Vagina (tissue), 2 donors: Measurements from ENCODE around the gene PPM1E. TPM values are rescaled to one million over a fixed set of nuclear protein-coding genes. Genes with fewer than 3 reads are reported as not detected.

Experiments
- DNase-seq, 2 donors: peaks; one replicate each; pipeline ENCODE4 v3.0.0-alpha.2; 2017; ENCODE audit errors: extremely low spot score in 2 of 2
- H3K27ac ChIP-seq: fragments of 200-600 bp; sonication (generic); one replicate; pipeline ENCODE4 v1.5.1; 2019
- H3K27me3 ChIP-seq: fragments of 200-600 bp; sonication (generic); one replicate; pipeline ENCODE4 v1.5.1; 2019
- H3K36me3 ChIP-seq, 2 donors: fragments of 200-600 bp; sonication (generic); one replicate each; pipeline ENCODE4 v1.5.1; 2017 to 2019
- H3K4me1 ChIP-seq: fragments of 200-600 bp; sonication (generic); one replicate; pipeline ENCODE4 v1.5.1; 2019
- H3K4me3 ChIP-seq, 2 donors: fragments of 200-600 bp; sonication (generic); 1 replicate in 1 of 2; 2 replicates in 1 of 2; pipeline ENCODE4 v1.5.1; 2016 to 2019
- H3K9me3 ChIP-seq: fragments of 200-600 bp; sonication (generic); one replicate; pipeline ENCODE4 v1.5.1; 2019
- CTCF ChIP-seq, 3 experiments: fragments of 450-650 bp in 2 of 3; fragments of 200-600 bp in 1 of 3; sonication (generic) in 1 of 3; IDR thresholded peaks; one replicate each; pipeline ENCODE4 v1.5.1; 2017 to 2019; ENCODE audit warnings: antibody characterized with exemption in 3 of 3, mild to moderate bottlenecking in 2 of 3, moderate library complexity in 2 of 3
- POLR2A ChIP-seq, 2 donors: fragments of 450-650 bp; IDR thresholded peaks; one replicate each; pipeline ENCODE4 v1.6.1; 2017; ENCODE audit warnings: antibody characterized with exemption in 2 of 2, mild to moderate bottlenecking in 2 of 2, moderate library complexity in 2 of 2
- POLR2AphosphoS5 ChIP-seq, 2 donors: sonication (generic); formaldehyde crosslinking; IDR thresholded peaks; one replicate each; pipeline ENCODE4 v1.9.0; 2017; ENCODE audit warnings: antibody characterized with exemption in 2 of 2, mild to moderate bottlenecking in 2 of 2, low read depth in 1 of 2; ENCODE audit not compliant: insufficient read depth in 1 of 2
- intact Hi-C: fragments of 100-400 bp; cut with DNase I; formaldehyde crosslinking; loops from one replicate; pipeline ENCODE4 v1.15.1; 2023
- total RNA-seq: library from RNA; depleted of rRNA; stranded (reverse); fragments of >200 nt; gene quantifications from one replicate; pipeline ENCODE4 v1.2.3, GENCODE V29; 2016

The PPM1E gene
- total RNA-seq, 1 donor from 2014 or later, result 0.25 TPM

DNA sequence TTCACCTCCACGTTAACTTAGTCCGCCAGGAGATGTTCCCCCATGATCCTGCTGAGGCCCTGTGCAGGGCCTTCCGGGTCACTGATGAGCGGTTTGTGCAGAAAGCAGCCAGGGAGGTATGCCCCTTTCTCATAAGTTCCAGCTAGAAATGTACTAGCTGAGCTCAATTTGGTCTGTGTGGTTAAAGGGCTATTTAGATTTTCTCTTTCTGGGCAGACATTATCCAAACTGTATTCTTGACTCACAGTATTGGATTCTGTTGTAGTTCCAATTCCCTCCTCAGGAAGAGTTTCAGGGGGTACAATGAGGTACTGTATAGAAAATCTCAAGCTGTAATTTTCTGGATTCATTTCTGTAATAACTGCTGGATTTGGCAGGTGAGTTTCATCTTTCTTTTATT lies 214.0 kb downstream of the PPM1E start:
- DNase-seq, result no peak
- no peak for TF ChIP-seq CTCF (IDR thresholded peaks at IDR 0.05)
- no peak for TF ChIP-seq POLR2AphosphoS5 (IDR thresholded peaks at IDR 0.05; ENCODE audit: insufficient read depth in 1 of 2, low read depth in 1 of 2)
- no peak for TF ChIP-seq POLR2A (IDR thresholded peaks at IDR 0.05)
- intact Hi-C loops, result no loop called here
- Histone ChIP-seq H3K4me1 (no peaks in the 10 kb centered on the region), H3K36me3 (no peaks in the 10 kb centered on the region), H3K27me3 (no peaks in the 10 kb centered on the region), H3K9me3 (no peaks in the 10 kb centered on the region), H3K27ac (no peak overlapping the region), H3K4me3 (no peak overlapping the region)

DNA sequence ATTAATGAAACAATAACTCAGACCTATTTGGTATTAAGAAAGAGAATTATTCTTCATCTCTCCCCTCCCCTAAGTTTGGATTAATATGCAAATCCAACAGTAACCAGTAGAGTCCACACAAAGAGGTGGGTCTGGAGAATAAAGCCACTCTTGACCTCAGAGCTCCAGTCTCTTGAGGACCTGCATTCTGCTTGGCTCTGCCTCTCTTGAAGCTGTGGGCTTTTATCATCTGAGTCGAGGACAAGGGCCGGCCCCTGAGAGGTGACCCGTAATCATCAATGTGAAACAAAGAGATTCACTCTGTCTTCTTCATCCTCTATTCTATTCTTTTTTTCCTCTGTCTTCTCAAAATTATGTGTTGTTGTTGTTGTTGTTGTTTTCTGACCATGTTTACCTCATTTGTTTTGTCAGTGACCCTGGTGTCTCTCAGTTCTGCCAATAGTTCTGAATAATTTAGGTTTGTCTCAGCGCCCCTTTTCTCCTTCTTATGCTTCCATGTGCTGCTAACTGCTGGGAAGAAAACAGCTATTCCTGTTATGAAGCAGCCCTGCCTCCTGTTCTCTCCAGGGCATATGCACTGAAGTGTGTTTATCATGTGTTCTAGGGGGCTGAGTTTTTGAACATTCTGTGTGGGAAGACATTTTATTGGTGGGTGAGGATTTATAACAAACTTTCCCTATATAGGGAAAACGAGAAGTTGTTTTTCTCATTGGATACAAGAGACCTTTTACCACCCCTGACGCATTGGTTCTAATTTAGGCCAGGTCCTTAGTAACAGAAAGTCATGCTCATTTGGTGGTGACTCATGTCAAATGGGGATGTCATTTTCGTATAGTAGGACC lies 215.2 kb downstream of the PPM1E start:
- Histone ChIP-seq H3K27me3 (no peaks in the 10 kb centered on the region), H3K27ac (no peak overlapping the region), H3K4me3 (no peak overlapping the region), H3K4me1 (no peaks in the 10 kb centered on the region), H3K9me3 (no peaks in the 10 kb centered on the region), H3K36me3 (no peaks in the 10 kb centered on the region)
- TF ChIP-seq POLR2AphosphoS5 (IDR thresholded peaks at IDR 0.05; ENCODE audit: insufficient read depth in 1 of 2, low read depth in 1 of 2) (no peak), CTCF (IDR thresholded peaks at IDR 0.05) (no peak), POLR2A (IDR thresholded peaks at IDR 0.05) (no peak)
- intact Hi-C loops, result no loop called here
- no peak for DNase-seq

- no peaks in the 10 kb centered on the region for H3K9me3 ChIP-seq
- no peaks in the 10 kb centered on the region for H3K4me1 ChIP-seq
- no peak overlapping the region for H3K4me3 ChIP-seq
- no peak for DNase-seq
- intact Hi-C loops, result no loop called here
- H3K36me3 ChIP-seq, result no peaks in the 10 kb centered on the region
- no peak overlapping the region for H3K27ac ChIP-seq
- no peaks in the 10 kb centered on the region for H3K27me3 ChIP-seq
- no peak for TF ChIP-seq CTCF (IDR thresholded peaks at IDR 0.05)
- no peak for TF ChIP-seq POLR2AphosphoS5 (IDR thresholded peaks at IDR 0.05; ENCODE audit: insufficient read depth in 1 of 2, low read depth in 1 of 2)
- TF ChIP-seq POLR2A (IDR thresholded peaks at IDR 0.05), result no peak
These were observed 218.7 kb downstream of the PPM1E start for GRCh38 chr17:58974354-58974753.

- no peak for DNase-seq
- Histone ChIP-seq H3K27ac (no peak overlapping the region), H3K4me3 (no peak overlapping the region), H3K36me3 (no peaks in the 10 kb centered on the region), H3K9me3 (no peaks in the 10 kb centered on the region), H3K27me3 (no peaks in the 10 kb centered on the region), H3K4me1 (no peaks in the 10 kb centered on the region)
- intact Hi-C loops, result no loop called here
- TF ChIP-seq POLR2AphosphoS5 (IDR thresholded peaks at IDR 0.05; ENCODE audit: insufficient read depth in 1 of 2, low read depth in 1 of 2) (no peak), POLR2A (IDR thresholded peaks at IDR 0.05) (no peak), CTCF (IDR thresholded peaks at IDR 0.05) (no peak)
These were observed 220.9 kb downstream of the PPM1E start for GRCh38 chr17:58976541-58976940.
